GM18861 (cell line): Measurements from ENCODE around the gene FBN2.
"Not testable (repeated sequence)": the region's sequence is repeated elsewhere in the genome, so short reads cannot be mapped to it uniquely, and the experiment has no call there.

Experiments
- ATAC-seq: cut with Tn5 transposase; IDR thresholded peaks from one replicate; pipeline ENCODE4 v1.9.1; 2021; ENCODE audit not compliant: unreplicated experiment

The FBN2 gene

DNA sequence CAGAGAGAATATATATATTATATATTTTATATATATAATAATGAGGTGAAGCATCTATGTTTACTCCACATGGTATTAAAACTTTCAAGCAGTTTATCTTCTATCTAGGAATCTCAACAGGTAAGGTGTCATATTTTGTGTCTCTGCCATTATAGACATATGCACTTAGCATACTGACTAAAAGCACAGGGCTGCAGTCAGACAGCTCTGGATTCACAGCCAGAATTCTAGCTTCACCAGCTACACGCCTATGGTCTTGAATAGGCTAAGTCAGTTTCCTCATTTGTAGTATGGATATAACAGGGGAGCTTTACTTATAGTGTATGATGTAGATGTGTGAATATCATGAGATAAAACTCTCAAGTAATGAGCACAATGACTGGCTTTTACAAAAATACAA, 57.9 kb downstream of the FBN2 start:
- ATAC-seq: no peak

DNA sequence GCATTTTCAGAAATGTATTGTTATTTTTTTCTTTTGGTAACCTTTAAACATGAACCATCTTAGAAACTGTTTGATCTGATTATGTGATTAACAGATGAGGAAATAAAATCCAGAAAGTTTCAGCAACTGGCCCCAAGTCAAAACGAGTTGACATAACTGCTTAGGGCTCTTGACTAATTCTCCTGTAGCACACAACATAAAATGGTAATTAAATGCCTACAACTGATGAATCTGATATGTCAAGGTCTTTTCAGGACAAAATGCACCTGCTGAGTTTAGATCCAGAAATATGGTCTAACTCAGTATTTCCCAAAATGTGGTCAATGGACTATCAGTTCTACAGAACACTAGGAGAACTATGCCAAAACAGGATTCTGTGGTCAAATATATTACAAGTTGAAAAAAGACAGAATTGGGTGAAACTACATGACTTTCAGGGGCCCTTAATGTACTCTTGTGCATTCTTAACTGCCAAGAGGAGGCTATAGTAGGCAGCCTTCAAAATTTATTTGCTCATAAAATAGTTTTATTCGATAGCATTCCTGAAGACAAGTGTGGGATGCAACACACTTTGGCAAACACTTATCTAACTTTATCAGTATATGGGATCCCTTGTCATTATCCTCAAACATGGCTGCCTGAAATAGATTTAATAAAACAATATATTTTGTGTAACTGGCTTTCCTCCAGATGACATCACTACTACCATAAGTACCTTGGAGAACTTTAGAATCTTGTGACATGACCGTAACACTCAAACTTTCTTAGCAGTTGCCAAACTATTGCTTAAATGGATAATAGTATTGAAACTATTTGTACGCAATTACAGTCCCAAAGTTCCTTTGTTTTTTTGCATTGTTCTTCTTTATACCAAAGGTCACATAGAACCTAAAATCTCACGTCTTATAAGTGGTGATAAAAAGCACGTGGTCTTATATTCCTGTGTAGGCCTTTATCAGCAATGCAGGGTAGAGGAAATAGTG, 59.4 kb downstream of the FBN2 start:
- no peak for ATAC-seq

DNA sequence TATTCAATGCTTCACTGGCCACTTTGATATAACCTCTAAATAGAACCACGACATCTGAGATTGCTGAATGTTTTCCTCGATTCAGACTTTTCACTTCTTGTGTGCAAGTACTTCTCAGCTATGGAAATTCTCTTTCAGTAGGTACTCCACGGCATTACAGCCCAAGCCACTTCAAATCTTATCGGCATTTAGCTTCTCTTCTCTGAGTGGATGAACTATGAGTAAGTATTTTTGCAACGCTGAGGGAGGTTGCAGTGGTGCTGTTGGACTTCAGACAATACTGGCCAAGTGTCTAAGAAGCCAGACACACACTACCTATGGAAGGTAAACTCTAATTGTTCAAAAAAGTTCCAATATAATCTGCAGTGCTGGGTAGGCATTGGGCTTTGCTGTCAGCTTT, 60.1 kb downstream of the FBN2 start:
- ATAC-seq: no peak

DNA sequence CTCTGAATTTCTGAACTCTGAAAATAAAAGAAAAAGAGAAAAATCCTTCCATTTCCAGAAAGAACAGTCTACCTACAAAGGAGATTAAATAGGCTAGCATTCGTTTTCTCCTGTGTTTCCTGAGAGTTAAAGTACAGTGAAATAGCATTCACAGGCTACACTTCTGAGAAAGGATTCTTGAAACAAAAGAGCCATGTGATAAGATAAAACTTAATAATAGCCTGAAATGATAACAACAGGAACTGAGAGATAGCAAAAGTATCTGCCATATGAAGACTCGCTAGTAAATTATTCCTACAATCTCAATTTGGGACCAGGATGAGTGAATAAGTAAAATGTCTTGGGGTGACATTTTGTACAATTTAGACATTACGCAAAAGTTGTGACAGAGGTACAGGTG, 62.4 kb downstream of the FBN2 start:
- ATAC-seq: no peak

DNA sequence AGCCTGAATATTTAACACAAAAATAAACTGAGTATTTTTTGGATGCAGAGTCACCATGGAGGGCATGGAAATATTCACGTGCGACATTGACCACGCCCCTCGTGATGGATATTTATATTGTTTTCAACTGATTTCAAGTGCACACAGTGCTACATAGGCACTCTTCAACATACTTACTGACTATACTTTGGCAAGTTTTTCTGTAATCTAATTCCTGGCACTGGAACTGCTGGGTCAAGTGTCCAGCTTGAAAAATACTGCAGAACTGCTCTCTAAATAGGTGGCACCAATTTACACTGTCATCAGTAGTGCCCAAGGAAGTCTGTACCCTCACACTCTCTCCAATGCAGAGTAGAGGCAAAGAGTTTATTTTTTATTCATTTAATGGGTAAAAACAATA, 65.1 kb downstream of the FBN2 start:
- ATAC-seq: no peak

DNA sequence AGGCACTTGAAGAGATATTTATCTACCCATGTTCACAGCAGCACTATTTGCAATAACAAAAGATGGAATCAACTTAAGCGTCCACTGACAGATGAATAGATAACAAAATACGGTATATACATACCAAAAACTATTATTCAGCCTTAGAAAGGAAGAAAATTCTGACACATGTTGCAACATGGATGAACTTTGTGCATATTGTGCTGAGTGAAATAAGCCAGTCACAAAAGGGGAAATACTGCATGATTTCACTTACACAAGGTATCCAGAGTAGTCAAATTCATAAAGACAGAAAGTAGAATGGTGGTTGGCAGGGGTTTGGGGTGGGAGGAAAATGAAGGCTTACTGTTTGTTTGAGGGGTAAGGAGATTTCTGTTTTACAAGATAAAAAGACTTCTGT, 66.0 kb downstream of the FBN2 start:
- ATAC-seq: no peak

DNA sequence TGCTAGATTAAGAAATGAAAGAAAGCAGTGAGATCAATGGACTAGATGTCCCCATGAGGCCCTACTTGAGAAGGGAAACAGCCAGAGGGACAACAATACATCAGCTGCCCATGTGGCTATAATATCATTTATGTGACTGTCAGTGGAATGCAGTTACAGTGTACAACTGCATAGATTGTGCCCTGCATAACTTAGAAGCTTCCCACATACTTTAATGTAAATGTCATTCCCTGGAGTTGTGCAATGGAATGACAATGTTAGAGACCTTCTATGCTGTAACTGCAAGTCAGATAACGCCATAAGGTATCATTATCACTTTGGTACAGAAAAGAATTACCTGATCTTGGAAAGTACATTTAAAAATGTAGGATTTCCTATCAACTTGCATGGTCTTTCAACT, 67.4 kb downstream of the FBN2 start:
- no peak for ATAC-seq

DNA sequence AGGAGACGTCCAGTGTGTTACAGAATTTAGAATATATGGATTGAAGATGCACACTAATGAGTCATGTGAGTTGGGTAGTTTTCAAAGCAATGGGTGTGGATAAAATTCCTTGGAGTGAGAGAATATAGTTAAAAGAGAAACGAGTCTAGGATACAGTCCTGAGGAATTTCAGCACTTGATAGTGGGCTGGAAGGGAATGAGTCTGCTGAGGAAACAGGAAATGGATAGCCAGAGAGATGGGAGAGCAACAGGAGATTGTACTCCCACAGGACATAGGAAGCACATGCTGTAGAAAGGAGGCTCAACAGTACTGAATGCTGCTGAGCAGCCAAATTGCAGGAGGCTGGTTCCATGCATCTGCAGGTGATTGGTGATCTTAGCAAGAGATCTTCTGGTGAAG, 68.1 kb downstream of the FBN2 start:
- no peak for ATAC-seq

DNA sequence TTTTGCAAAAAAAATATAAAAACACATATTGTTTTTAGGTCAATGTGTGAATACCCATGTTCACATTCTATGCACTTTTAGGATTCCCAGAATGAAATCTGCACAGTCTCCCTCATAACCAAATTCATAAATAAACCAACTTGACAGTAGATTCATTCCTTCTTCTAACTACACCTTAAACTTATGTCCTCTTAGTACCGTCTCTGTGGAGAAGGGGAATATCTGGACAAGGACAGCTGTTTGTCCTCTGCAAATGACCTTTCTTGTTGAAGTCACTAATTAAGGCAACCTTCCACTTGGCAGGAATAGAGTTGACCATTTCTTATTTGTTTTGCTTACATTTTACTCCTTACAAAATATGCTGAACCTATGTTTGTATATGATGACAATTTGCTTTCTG, 71.1 kb downstream of the FBN2 start:
- ATAC-seq: no peak

DNA sequence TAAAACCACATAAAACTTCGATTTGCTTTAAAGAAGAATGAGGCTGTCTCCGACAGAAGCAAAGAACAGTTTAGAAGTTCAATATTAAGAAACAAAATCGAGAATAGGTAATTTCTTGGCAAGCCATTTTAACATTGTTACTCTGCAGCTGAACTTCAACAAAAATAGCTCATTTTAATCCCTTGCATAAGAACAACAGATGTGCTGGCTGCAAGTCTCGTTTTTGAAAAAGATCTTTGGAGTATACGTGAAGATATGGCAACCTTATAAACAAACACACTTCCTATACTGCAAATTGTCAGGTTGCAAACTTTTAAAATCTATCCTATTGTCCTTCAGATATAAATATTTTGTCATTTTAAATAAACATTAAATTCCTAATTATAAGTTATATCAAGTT, 71.5 kb downstream of the FBN2 start:
- ATAC-seq: no peak

DNA sequence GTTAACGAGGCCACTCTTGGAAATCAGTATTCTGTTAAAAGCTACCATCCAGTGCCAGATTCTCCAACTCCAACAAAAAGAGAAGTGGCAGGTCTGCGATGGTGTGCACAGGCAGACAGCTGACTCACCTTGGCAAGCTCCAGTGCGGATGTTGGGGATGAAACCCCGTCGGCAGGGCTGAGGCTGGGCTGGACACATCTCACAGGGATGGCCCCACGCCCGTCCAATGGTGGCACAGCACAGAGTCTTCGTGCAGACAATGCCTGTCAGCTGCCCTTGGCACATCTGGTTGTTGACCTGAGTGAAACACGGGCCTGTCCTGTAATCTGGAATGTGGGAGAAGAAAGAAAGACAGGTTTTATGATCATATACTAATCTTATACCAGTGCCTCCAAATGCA, 73.4 kb downstream of the FBN2 start:
- ATAC-seq: no peak

DNA sequence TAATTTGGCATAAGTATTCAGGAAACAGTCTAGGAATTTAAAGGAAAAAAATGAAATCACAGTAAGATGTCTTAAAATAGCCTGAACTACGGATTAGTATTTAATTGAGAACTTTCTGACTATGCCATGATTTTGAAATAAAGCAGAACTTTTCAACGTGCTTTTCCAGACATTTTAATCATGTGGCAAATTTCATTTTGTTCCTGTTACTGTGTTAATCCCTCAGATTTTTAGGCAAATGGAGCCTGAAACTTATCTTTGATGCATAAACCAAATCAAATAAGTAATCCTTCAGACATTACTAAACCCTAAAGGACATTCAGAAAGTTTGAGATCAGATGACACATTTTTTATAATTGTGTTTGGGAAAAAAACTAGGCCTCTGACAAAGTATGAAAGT, 75.7 kb downstream of the FBN2 start:
- ATAC-seq: no peak

DNA sequence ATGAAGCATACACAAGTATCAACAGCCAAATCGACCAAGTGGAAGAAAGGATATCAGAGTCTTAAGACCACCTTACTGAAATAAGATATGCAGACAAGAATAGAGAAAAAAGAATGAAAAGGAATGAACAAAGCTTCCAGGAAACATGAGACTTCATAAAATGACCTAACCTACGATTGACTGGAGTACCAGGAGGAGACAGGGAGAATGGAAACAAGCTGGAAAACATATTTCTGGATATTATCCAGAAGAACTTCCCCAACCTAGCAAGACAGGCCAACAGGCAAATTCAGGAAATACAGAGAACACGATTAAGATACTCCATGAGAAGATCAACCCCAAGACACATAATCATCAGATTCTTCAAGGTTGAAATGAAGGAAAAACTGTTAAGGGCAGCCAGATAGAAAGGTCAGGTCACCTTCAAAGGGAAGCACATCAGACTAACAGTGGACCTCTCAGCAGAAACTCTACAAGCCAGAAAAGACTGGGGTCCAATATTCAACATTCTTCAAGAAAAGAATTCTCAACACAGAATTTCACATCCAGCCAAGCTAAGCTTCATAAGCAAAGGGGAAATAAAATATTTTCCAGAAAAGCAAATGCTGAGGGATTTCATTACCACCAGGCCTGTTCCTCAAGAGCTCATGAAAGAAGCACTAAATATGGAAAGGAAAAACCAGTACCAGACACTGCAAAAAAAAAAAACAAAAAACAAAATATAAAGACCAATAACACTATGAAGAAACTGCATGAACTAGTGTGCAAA, 80.7 kb downstream of the FBN2 start:
- not testable (repeated sequence) for ATAC-seq

DNA sequence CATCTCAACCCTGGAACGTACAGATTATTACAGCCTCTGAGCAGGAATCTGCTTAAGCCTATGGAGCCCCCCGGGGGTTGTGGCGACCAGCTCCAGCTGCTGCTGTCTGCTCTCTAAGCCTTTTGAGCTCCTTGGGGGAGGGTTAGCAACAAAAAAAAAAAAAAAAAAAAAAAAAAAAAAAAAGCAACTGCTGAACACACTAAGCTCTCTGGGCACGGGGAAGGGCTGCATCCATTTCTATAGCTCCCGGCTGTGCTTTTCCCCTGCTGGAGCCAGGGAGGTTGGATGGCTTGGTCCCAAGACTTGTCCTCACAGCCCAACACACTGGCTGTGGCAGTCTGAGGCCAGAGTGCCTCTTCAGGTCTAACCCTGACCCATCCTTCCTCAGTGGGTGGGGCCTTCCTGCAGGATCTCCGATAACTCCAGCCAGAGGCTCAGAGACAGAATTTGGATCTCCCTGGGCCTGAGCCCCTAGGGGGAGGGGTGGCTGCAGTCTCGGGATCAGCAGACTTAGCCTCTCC, 82.1 kb downstream of the FBN2 start:
- no peak for ATAC-seq

DNA sequence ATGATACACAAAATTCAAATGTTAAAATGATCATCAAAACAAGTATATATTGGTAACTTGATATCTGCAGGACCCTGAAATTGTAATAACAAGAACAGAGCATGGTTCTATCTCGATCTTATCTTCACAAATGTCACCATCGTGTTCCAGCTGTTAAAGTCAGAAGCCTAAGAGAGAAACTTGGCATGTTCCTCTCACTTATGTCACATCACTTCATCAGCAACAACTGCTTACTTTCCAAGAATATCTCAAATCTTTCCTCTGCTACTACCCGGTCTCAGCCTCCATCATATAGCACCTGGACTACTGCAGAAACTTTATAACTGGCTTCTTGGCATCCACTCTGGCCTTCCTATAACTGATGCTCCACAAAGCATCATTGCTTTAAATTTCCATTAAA, 84.9 kb downstream of the FBN2 start:
- ATAC-seq: no peak

DNA sequence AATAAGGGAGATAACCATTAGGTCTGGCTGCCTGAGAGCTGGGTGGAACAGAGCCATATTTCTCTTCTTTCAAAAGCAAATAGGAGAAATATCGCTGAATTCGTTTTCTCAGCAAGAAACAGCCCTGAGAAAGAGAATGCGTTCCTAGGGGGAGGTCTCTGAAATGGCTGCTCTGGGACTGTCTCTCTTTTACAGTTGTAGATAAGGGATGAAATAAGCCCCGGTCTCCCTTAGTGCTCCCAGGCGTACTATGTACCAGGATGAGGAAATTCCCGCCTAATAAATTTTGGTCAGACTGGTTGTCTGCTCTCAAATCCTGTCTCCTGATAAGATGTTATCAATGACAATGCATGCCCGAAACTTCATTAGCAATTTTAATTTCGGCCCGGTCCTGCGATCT, 90.8 kb downstream of the FBN2 start:
- not testable (repeated sequence) for ATAC-seq

DNA sequence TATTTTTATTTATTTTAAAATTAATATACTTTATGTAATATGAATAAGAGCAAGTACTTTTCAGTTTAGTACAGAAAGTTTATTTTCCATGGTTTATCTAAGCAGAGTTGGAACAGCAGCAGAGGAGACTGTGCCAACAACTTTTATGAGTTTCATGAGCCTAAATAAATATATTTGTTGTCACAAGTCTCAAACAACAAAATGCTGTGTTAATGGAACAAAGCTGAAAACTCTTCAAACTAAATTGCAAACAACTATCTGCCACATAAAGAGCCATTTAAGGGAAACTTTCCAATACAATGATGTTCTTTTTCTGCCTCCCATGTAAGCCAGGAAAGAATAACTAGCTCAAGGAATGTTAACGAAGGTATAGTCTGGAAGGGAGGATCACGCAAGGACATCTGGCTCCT, 96.1 kb downstream of the FBN2 start:
- no peak for ATAC-seq

DNA sequence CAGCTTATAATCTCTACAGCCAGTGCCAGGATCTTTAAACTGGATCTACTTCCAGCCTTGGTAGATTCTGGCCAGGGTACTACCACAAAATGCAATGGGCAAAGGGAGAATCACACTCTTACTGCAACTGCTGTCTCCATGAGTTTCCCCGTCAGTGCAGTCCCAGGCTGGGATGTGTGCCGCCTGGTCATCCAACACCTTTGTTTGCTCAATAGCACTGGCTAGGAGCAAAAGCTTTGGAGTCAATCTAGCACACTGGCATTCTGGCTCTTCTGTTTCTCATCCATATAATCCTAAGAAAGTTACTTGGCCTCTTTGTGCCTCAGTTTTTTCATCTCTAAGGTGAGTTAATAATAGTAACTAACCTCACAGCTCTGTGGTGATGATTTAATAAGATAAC, 96.9 kb downstream of the FBN2 start:
- ATAC-seq: no peak

DNA sequence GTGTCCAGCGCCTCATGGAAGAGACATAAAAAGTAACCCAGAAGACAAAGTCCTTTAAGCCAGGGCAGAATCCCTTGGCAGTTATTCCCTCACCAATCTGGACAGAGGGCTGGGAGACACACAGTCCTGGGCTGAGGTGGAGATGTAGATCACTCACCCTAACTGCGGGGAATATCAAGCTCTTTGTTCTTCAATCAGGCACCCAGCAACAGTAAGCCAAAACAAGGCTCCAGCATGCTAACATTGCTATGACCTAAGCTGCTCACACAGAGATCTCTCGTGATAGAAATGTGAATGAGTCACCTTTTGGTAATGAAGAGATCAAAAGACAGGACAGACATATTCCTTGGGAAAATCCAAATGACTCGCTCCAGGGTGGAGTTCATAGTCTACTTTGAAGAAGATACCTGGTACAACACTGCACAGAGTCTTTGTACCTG, 101.3 kb downstream of the FBN2 start:
- ATAC-seq: no peak

DNA sequence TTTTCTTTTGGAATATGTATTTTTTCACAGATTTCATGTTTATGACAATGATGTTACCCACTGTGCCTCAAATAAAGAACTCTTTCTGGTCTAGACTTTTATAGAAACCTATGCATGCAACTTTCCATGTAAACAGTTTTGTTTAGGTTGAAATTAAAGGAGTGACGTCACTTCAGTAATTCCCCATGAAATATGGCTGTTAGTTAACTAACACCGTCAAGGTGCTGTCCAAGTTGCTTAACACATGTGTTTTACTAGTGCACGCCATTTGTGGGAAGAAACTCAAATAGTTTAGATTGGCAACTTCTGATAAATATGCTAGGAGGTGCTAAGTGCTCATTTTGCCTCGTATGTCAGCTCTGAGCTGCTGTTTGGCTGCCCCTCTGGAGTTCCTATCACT, 102.2 kb downstream of the FBN2 start:
- ATAC-seq: no peak

DNA sequence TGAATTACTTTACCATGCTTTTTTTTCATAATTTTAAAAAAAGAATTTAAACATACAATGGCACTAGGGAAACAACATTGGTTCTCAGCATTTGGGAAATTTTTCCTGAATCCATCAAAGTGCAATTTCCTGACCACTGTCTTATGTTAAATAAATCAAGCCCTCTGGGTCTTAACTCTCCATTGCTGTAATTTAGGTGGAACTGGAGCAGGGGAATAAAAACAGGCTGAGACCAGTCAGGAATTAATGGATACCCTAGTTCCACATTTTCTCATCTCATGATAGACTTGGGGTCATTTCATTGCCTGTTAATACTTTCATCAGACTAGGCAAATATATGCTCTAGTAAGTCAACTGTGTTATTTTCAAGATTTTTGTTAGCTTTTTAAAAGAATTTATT, 103.1 kb downstream of the FBN2 start:
- no peak for ATAC-seq

DNA sequence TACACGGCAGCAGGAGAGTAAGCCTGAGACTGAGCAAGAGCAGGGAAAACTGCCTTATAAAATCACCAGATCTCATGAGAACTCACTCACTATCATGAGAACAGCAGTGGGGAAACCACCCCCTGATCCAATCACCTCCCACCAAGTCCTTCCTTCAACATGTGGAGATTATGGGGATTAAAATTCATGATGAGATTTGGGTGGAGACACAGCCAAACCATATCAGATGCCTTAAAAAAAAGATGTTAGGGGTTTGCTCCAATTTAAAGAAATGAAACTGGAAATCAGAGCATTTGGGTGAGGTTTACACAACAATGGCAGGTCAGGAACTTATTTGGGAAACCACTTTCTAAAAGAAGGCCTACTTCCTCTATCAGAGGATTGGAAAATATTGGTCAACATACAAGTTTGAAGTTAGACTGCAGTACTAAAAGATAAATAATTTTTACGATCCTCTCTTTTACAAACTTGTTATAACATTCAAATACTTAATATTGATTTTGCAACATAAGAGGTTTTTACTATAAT, 105.1 kb downstream of the FBN2 start:
- no peak for ATAC-seq
